ENCODE data around the gene SEMA3D. TPM values are rescaled to one million over a fixed set of nuclear protein-coding genes. Genes with fewer than 3 reads are reported as not detected.

SEMA3D gene
- polyA plus RNA-seq, 2 of the 4 experiments (the other 2 are of a cell fraction), result 0.04 to 0.13 TPM

DNA sequence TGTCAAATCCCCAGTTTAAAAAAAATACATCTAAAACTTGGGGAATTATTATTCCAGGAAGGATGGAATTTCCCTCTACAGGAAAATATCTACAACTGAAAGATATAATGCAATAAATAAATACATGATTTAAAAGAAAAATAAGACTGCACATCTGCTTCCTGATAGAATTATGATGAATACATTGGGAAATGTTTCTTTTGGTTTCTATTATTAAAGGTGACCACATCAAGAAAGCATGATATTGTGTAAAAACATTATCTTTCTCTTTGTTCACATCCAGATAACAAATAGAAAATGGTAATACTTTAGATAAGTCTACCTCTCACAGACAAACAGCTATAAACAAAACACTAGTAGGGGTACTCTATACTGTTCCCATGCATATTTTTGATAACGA is 19.2 kb downstream of the SEMA3D start:
- H3K4me3 ChIP-seq, result no peak overlapping the region
- TF ChIP-seq CEBPB (IDR thresholded peaks at IDR 0.05), result no peak
- no peak for TF ChIP-seq KDM1A (IDR thresholded peaks at IDR 0.05; ENCODE audit: low read depth)
- no peak for TF ChIP-seq RAD21 (conservative IDR thresholded peaks at IDR 0.05 in 1 of 2, IDR thresholded peaks at IDR 0.05 in 1 of 2)
- TF ChIP-seq FOXS1 (CRISPR knock-in tag; IDR thresholded peaks at IDR 0.05), result no peak
- TF ChIP-seq HOXB13 (CRISPR knock-in tag; IDR thresholded peaks at IDR 0.05; ENCODE audit: low read depth), result no peak
- TF ChIP-seq EHF (CRISPR knock-in tag; IDR thresholded peaks at IDR 0.05), result no peak
- TF ChIP-seq ZSCAN20 (CRISPR knock-in tag; IDR thresholded peaks at IDR 0.05), result no peak
- TF ChIP-seq JUN (IDR thresholded peaks at IDR 0.05), result no peak
- TF ChIP-seq, protein P1, sequence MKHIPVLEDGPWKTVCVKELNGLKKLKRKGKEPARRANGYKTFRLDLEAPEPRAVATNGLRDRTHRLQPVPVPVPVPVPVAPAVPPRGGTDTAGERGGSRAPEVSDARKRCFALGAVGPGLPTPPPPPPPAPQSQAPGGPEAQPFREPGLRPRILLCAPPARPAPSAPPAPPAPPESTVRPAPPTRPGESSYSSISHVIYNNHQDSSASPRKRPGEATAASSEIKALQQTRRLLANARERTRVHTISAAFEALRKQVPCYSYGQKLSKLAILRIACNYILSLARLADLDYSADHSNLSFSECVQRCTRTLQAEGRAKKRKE (CRISPR knock-in tag; IDR thresholded peaks at IDR 0.05; ENCODE audit: low read depth), result no peak
- no peak for TF ChIP-seq RNF2 (IDR thresholded peaks at IDR 0.05; ENCODE audit: borderline replicate concordance, low read depth)
- no peak for TF ChIP-seq FOSL2 (IDR thresholded peaks at IDR 0.05)
- no peak for TF ChIP-seq FOSL2 (CRISPR knock-in tag; IDR thresholded peaks at IDR 0.05)
- no peak for FAIRE-seq
- DNase-seq (ENCODE audit: low read depth in 1 of 2, low spot score in 1 of 2), result no peak
- 54% methylated on average over 1 of the region's 1 CpG for WGBS (ENCODE audit: missing lambda C conversion rate)
- H3K4me1 ChIP-seq, result no peaks in the 10 kb centered on the region
- ChIA-PET CTCF (no interaction called here), POLR2A (no interaction called here)
- no peaks in the 10 kb centered on the region for H3K9me3 ChIP-seq
- no peak overlapping the region for H3K4me2 ChIP-seq
- H3K27ac ChIP-seq, result no peak overlapping the region
- ATAC-seq, result no peak

DNA sequence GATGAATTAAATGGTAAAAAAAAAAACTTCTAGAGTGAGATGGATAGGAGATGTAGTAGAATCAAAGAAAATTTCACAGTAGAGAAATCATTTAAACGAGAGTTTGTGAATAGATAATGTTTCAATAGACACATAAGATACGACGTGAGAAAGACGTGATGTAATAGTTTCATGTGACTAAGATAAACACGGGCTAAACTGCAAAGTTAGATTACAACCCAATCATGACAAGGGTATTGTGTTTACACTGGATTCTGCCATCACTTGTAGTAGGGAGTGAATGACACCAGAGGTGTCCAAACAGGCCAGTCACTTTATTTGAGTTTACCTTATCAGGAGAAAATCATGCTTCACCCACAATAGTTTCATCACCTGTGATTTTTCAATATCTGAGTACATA is 21.6 kb downstream of the SEMA3D start:
- DNase-seq (ENCODE audit: low read depth in 1 of 2, low spot score in 1 of 2), result no peak
- FAIRE-seq, result no peak
- H3K4me3 ChIP-seq, result no peak overlapping the region
- POLR2A ChIA-PET, result no interaction called here
- CTCF ChIA-PET, result no interaction called here
- no peak overlapping the region for H3K27ac ChIP-seq
- ATAC-seq, result no peak
- no peaks in the 10 kb centered on the region for H3K4me1 ChIP-seq
- WGBS (ENCODE audit: missing lambda C conversion rate), result 36% methylated on average over 5 of the region's 5 CpGs
- TF ChIP-seq ZNF302 (CRISPR knock-in tag; IDR thresholded peaks at IDR 0.05) (no peak), ESRRA (IDR thresholded peaks at IDR 0.05; ENCODE audit: borderline replicate concordance, low read length) (no peak), KDM5A (IDR thresholded peaks at IDR 0.05) (no peak), MYC (IDR thresholded peaks at IDR 0.05; ENCODE audit: borderline replicate concordance, low read length) (no peak), HOXA7 (CRISPR knock-in tag; IDR thresholded peaks at IDR 0.05) (no peak), RFX5 (IDR thresholded peaks at IDR 0.05) (no peak), CEBPB (IDR thresholded peaks at IDR 0.05) (no peak), EHMT2 (IDR thresholded peaks at IDR 0.05; ENCODE audit: low read depth) (no peak), TP53 (CRISPR knock-in tag; IDR thresholded peaks at IDR 0.05) (no peak), SMC3 (IDR thresholded peaks at IDR 0.05) (no peak), ZFP36 (IDR thresholded peaks at IDR 0.05; ENCODE audit: borderline replicate concordance, partially characterized antibody) (no peak), NFE2L2 (conservative IDR thresholded peaks at IDR 0.05; ENCODE audit: low read length) (no peak)
- TF ChIP-seq, protein P2, sequence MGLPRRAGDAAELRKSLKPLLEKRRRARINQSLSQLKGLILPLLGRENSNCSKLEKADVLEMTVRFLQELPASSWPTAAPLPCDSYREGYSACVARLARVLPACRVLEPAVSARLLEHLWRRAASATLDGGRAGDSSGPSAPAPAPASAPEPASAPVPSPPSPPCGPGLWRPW (IDR thresholded peaks at IDR 0.05), result no peak
- TF ChIP-seq, protein P1 (CRISPR knock-in tag; IDR thresholded peaks at IDR 0.05; ENCODE audit: low read depth), result no peak
- no peak overlapping the region for H3K4me2 ChIP-seq
- H3K9me3 ChIP-seq, result no peaks in the 10 kb centered on the region

DNA sequence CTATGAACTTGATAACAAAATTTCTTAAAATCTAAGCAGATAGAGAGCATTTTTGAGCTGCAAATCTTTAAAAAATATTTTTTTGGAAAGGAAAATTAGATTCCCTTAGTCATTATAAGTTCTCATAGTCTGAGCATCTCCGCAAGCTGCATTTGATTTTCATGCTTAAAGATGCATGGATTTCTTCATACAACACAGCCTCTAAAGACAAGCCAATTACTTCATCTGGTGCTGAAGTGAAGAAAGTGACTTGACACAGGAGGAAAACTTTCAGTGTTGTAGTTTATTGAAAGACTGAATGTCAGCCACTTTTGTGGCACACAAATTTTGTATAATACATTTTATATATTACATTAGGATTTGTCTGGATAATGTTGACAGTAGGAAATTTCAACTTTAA is 22.5 kb downstream of the SEMA3D start:
- ATAC-seq (no peak), DNase-seq (ENCODE audit: low read depth in 1 of 2, low spot score in 1 of 2) (no peak), FAIRE-seq (no peak)
- no peaks in the 10 kb centered on the region for H3K9me3 ChIP-seq
- ChIA-PET CTCF (no interaction called here), POLR2A (no interaction called here)
- no peak overlapping the region for H3K4me3 ChIP-seq
- H3K27ac ChIP-seq, result no peak overlapping the region
- H3K4me1 ChIP-seq, result no peaks in the 10 kb centered on the region
- WGBS (ENCODE audit: missing lambda C conversion rate), result 89% methylated on average over 1 of the region's 1 CpG
- no peak for TF ChIP-seq PHF8 (IDR thresholded peaks at IDR 0.05; ENCODE audit: borderline replicate concordance, low read depth)
- TF ChIP-seq FOSL2 (IDR thresholded peaks at IDR 0.05), result no peak
- no peak for TF ChIP-seq FOSL2 (CRISPR knock-in tag; IDR thresholded peaks at IDR 0.05)
- TF ChIP-seq, protein P3, sequence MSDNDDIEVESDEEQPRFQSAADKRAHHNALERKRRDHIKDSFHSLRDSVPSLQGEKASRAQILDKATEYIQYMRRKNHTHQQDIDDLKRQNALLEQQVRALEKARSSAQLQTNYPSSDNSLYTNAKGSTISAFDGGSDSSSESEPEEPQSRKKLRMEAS (IDR thresholded peaks at IDR 0.05), result no peak
- TF ChIP-seq POLR2A (IDR thresholded peaks at IDR 0.05; ENCODE audit: low read length), result no peak
- TF ChIP-seq KDM5A (IDR thresholded peaks at IDR 0.05), result no peak
- no peak for TF ChIP-seq MAZ (IDR thresholded peaks at IDR 0.05; ENCODE audit: borderline replicate concordance, low read depth, low read length)
- TF ChIP-seq EHMT2 (IDR thresholded peaks at IDR 0.05; ENCODE audit: low read depth), result no peak
- no peak overlapping the region for H3K4me2 ChIP-seq
